DND-41 (cell line): ENCODE results near the gene CHST14.

Experiments
- CTCF ChIP-seq: IDR thresholded peaks from 2 replicates; pipeline ENCODE4 v1.5.1; 2012; ENCODE audit warnings: borderline replicate concordance, low read length, moderate library complexity, mild to moderate bottlenecking; ENCODE audit not compliant: poor library complexity, severe bottlenecking; ENCODE audit errors: extremely low read depth
- EZH2 ChIP-seq: IDR thresholded peaks from 3 replicates; pipeline ENCODE4 v1.6.1; 2012; ENCODE audit warnings: borderline replicate concordance, low read depth, mild to moderate bottlenecking, moderate library complexity, low read length, inconsistent platforms; ENCODE audit not compliant: severe bottlenecking

- TF ChIP-seq EZH2, result no peak
- TF ChIP-seq CTCF, result no peak
Observed at GRCh38 chr15:40443846-40444245, 26.9 kb upstream of the CHST14 start.
